ENCODE measurements around the gene RFC2.

Gene RFC2

GRCh38 chr7:74254129-74254857 is at the start of gene RFC2:
TSS of gene RFC2 (minus strand) at chr7:74254399. CDS start at chr7:74254383, 16 bp downstream.
- DNase-seq: peak; percentile 94

- DNase-seq: no peak
These were observed 48.6 kb upstream of the RFC2 start for GRCh38 chr7:74302745-74303221.

GRCh38 chr7:74300926-74301325 is 46.7 kb upstream of the RFC2 start:
- DNase-seq: no peak

GRCh38 chr7:74299401-74299800 is 45.2 kb upstream of the RFC2 start:
- DNase-seq: no peak

- DNase-seq: no peak
These were observed 43.5 kb upstream of the RFC2 start for GRCh38 chr7:74297516-74298233.

- DNase-seq: peak; percentile 39
These were observed 40.2 kb upstream of the RFC2 start for GRCh38 chr7:74294191-74294998.

GRCh38 chr7:74293577-74293908 is 39.3 kb upstream of the RFC2 start:
- no peak for DNase-seq

GRCh38 chr7:74292757-74293576 is 38.8 kb upstream of the RFC2 start:
- DNase-seq: no peak

GRCh38 chr7:74291535-74291934 is 37.3 kb upstream of the RFC2 start:
- no peak for DNase-seq

- DNase-seq: peak; percentile 25
These were observed 36.8 kb upstream of the RFC2 start for GRCh38 chr7:74290981-74291441.

- no peak for DNase-seq
These were observed 36.4 kb upstream of the RFC2 start for GRCh38 chr7:74290553-74290950.

- no peak for DNase-seq
These were observed 35.7 kb upstream of the RFC2 start for GRCh38 chr7:74289659-74290552.

GRCh38 chr7:74289018-74289658 is 34.9 kb upstream of the RFC2 start, which contains the start of gene CLIP2:
TSS of gene CLIP2 (plus strand) at chr7:74289407. CDS start at chr7:74317547, 28,140 bp downstream.
- DNase-seq: peak; percentile 81

GRCh38 chr7:74288034-74288881 is 34.1 kb upstream of the RFC2 start:
- DNase-seq: no peak

- DNase-seq: no peak
These were observed 33.3 kb upstream of the RFC2 start for GRCh38 chr7:74287303-74288033.

- DNase-seq: no peak
These were observed 31.9 kb upstream of the RFC2 start for GRCh38 chr7:74286131-74286530.

- DNase-seq: peak; percentile 29
These were observed 30.6 kb upstream of the RFC2 start for GRCh38 chr7:74284781-74285259.

- DNase-seq: peak; percentile 43
These were observed 29.8 kb upstream of the RFC2 start for GRCh38 chr7:74283858-74284447.
